ENCODE data around the gene KCNQ1.

The KCNQ1 gene

GRCh38 chr11:2728663-2729332, 284.0 kb downstream of the KCNQ1 start:
- no peak for DNase-seq

- DNase-seq: no peak
Observed at GRCh38 chr11:2729841-2730240, 285.0 kb downstream of the KCNQ1 start.

GRCh38 chr11:2730272-2731129, 285.7 kb downstream of the KCNQ1 start:
- no peak for DNase-seq

GRCh38 chr11:2731130-2732125, 286.6 kb downstream of the KCNQ1 start:
- DNase-seq: no peak

- no peak for DNase-seq
Observed at GRCh38 chr11:2732261-2732939, 287.6 kb downstream of the KCNQ1 start.

- no peak for DNase-seq
Observed at GRCh38 chr11:2732940-2733628, 288.3 kb downstream of the KCNQ1 start.

- DNase-seq: no peak
Observed at GRCh38 chr11:2734181-2735052, 289.6 kb downstream of the KCNQ1 start.

- no peak for DNase-seq
Observed at GRCh38 chr11:2735053-2735589, 290.3 kb downstream of the KCNQ1 start.

GRCh38 chr11:2736577-2737225, 291.9 kb downstream of the KCNQ1 start:
- no peak for DNase-seq

- no peak for DNase-seq
Observed at GRCh38 chr11:2737226-2737590, 292.4 kb downstream of the KCNQ1 start.

- no peak for DNase-seq
Observed at GRCh38 chr11:2737866-2738265, 293.1 kb downstream of the KCNQ1 start.

- DNase-seq: no peak
Observed at GRCh38 chr11:2738551-2739431, 294.0 kb downstream of the KCNQ1 start.

- no peak for DNase-seq
Observed at GRCh38 chr11:2739531-2740274, 294.9 kb downstream of the KCNQ1 start.

GRCh38 chr11:2740275-2740940, 295.6 kb downstream of the KCNQ1 start:
- no peak for DNase-seq

- DNase-seq: no peak
Observed at GRCh38 chr11:2741006-2741376, 296.2 kb downstream of the KCNQ1 start.

- DNase-seq: no peak
Observed at GRCh38 chr11:2741377-2742131, 296.7 kb downstream of the KCNQ1 start.

- no peak for DNase-seq
Observed at GRCh38 chr11:2742201-2742600, 297.4 kb downstream of the KCNQ1 start.
